Activated T-helper 2 cell treated with anti-CD3 and anti-CD28 coated beads, Interferon-gamma antibody, Interleukin-2, Interleukin-4, amounts not matched to agents 10 μg/mL and 5 μg/mL and 100 μg/mL, durations not matched to agents 14 hours and 24 hours and 36 hours (primary cell): ENCODE measurements around the gene POLA1. TPM values are rescaled to one million over a fixed set of nuclear protein-coding genes. Genes with fewer than 3 reads are reported as not detected.
A peak's percentile ranks its signal among the peaks of the same experiment; 100 is the strongest.
"Not testable (repeated sequence)": the region's sequence is repeated elsewhere in the genome, so short reads cannot be mapped to it uniquely, and the experiment has no call there.

Source experiments
- DNase-seq: peaks from one replicate; pipeline ENCODE4 v3.0.0; 2021; ENCODE audit warnings: low spot score
- H3K27ac Mint-ChIP-seq: one replicate; pipeline ENCODE4 v1.8.0; 2021; ENCODE audit warnings: mixed read lengths
- H3K27me3 Mint-ChIP-seq: one replicate; pipeline ENCODE4 v1.8.0; 2021; ENCODE audit warnings: low read depth, mixed read lengths
- H3K36me3 Mint-ChIP-seq: one replicate; pipeline ENCODE4 v1.8.0; 2021; ENCODE audit warnings: low read depth, mixed read lengths
- H3K4me1 Mint-ChIP-seq: one replicate; pipeline ENCODE4 v1.8.0; 2021; ENCODE audit warnings: low read depth, mixed read lengths
- H3K4me3 Mint-ChIP-seq: one replicate; pipeline ENCODE4 v1.8.0; 2021; ENCODE audit warnings: low read depth, mild to moderate bottlenecking, moderate library complexity, mixed read lengths
- H3K9me3 Mint-ChIP-seq: one replicate; pipeline ENCODE4 v1.8.0; 2021; ENCODE audit warnings: mixed read lengths
- intact Hi-C: fragments of 100-400 bp; cut with micrococcal nuclease; formaldehyde crosslinking; loops from one replicate; pipeline ENCODE4 v1.15.1; 2023
- total RNA-seq: library from RNA; stranded (reverse); gene quantifications from 2 replicates; pipeline ENCODE4 v1.2.3, GENCODE V29; 2022

The POLA1 gene
- total RNA-seq, 1 donor from 2014 or later: 36.7 TPM

GRCh38 chrX:24777660-24778059 lies 83.9 kb downstream of the POLA1 start:
- intact Hi-C loops: no loop called here
- no peak for DNase-seq
- Mint-ChIP-seq H3K36me3 (peaks cover 22% of the 10 kb centered on the region), H3K4me3 (no peak overlapping the region), H3K9me3 (no peaks in the 10 kb centered on the region), H3K27ac (no peak overlapping the region), H3K27me3 (no peaks in the 10 kb centered on the region), H3K4me1 (peaks cover 17% of the 10 kb centered on the region)

GRCh38 chrX:24782011-24782410 lies 88.3 kb downstream of the POLA1 start:
- no peak overlapping the region for H3K4me3 Mint-ChIP-seq
- H3K27ac Mint-ChIP-seq: no peak overlapping the region
- peaks cover 19% of the 10 kb centered on the region for H3K36me3 Mint-ChIP-seq
- H3K4me1 Mint-ChIP-seq: peaks cover 6% of the 10 kb centered on the region
- DNase-seq: no peak
- no peaks in the 10 kb centered on the region for H3K9me3 Mint-ChIP-seq
- intact Hi-C loops: no loop called here
- H3K27me3 Mint-ChIP-seq: no peaks in the 10 kb centered on the region

- DNase-seq: no peak
- no peaks in the 10 kb centered on the region for H3K4me1 Mint-ChIP-seq
- peaks cover 30% of the 10 kb centered on the region for H3K36me3 Mint-ChIP-seq
- no peaks in the 10 kb centered on the region for H3K27me3 Mint-ChIP-seq
- H3K4me3 Mint-ChIP-seq: no peak overlapping the region
- intact Hi-C loops: no loop called here
- H3K9me3 Mint-ChIP-seq: no peaks in the 10 kb centered on the region
- no peak overlapping the region for H3K27ac Mint-ChIP-seq
Measured at GRCh38 chrX:24789047-24789446, 95.3 kb downstream of the POLA1 start.

- no peak overlapping the region for H3K4me3 Mint-ChIP-seq
- no peaks in the 10 kb centered on the region for H3K27me3 Mint-ChIP-seq
- no peaks in the 10 kb centered on the region for H3K9me3 Mint-ChIP-seq
- H3K27ac Mint-ChIP-seq: peak overlapping the region; percentile 33
- DNase-seq: no peak
- H3K36me3 Mint-ChIP-seq: peaks cover 35% of the 10 kb centered on the region
- intact Hi-C loops: no loop called here
- H3K4me1 Mint-ChIP-seq: no peaks in the 10 kb centered on the region
Measured at GRCh38 chrX:24790166-24790565, 96.4 kb downstream of the POLA1 start.

GRCh38 chrX:24796204-24796603 lies 102.5 kb downstream of the POLA1 start:
- intact Hi-C loops: no loop called here
- H3K36me3 Mint-ChIP-seq: peaks cover 31% of the 10 kb centered on the region
- no peak overlapping the region for H3K27ac Mint-ChIP-seq
- H3K4me1 Mint-ChIP-seq: no peaks in the 10 kb centered on the region
- H3K27me3 Mint-ChIP-seq: no peaks in the 10 kb centered on the region
- DNase-seq: no peak
- no peak overlapping the region for H3K4me3 Mint-ChIP-seq
- H3K9me3 Mint-ChIP-seq: no peaks in the 10 kb centered on the region

GRCh38 chrX:24799078-24799477 lies 105.4 kb downstream of the POLA1 start:
- Mint-ChIP-seq H3K27me3 (no peaks in the 10 kb centered on the region), H3K27ac (no peak overlapping the region), H3K36me3 (peaks cover 27% of the 10 kb centered on the region), H3K4me1 (no peaks in the 10 kb centered on the region), H3K9me3 (no peaks in the 10 kb centered on the region), H3K4me3 (no peak overlapping the region)
- no peak for DNase-seq
- intact Hi-C loops: no loop called here

GRCh38 chrX:24799565-24799964 lies 105.8 kb downstream of the POLA1 start:
- Mint-ChIP-seq H3K4me3 (no peak overlapping the region), H3K27ac (no peak overlapping the region), H3K27me3 (no peaks in the 10 kb centered on the region), H3K9me3 (no peaks in the 10 kb centered on the region), H3K36me3 (peaks cover 23% of the 10 kb centered on the region), H3K4me1 (no peaks in the 10 kb centered on the region)
- DNase-seq: no peak
- intact Hi-C loops: no loop called here

GRCh38 chrX:24805201-24805600 lies 111.5 kb downstream of the POLA1 start:
- H3K27ac Mint-ChIP-seq: no peak overlapping the region
- peaks cover 18% of the 10 kb centered on the region for H3K36me3 Mint-ChIP-seq
- H3K4me1 Mint-ChIP-seq: peaks cover 4% of the 10 kb centered on the region
- H3K4me3 Mint-ChIP-seq: no peak overlapping the region
- intact Hi-C loops: no loop called here
- no peak for DNase-seq
- H3K27me3 Mint-ChIP-seq: no peaks in the 10 kb centered on the region
- H3K9me3 Mint-ChIP-seq: no peaks in the 10 kb centered on the region

- H3K4me3 Mint-ChIP-seq, H3K9me3 Mint-ChIP-seq, intact Hi-C loops, H3K27me3 Mint-ChIP-seq, H3K27ac Mint-ChIP-seq, H3K4me1 Mint-ChIP-seq, DNase-seq: not testable (repeated sequence)
- H3K36me3 Mint-ChIP-seq: peaks cover 36% of the 10 kb centered on the region
Measured at GRCh38 chrX:24819807-24820206, 126.1 kb downstream of the POLA1 start.

- no peaks in the 10 kb centered on the region for H3K4me1 Mint-ChIP-seq
- no peak overlapping the region for H3K4me3 Mint-ChIP-seq
- intact Hi-C loops: no loop called here
- no peaks in the 10 kb centered on the region for H3K27me3 Mint-ChIP-seq
- H3K27ac Mint-ChIP-seq: no peak overlapping the region
- no peak for DNase-seq
- H3K36me3 Mint-ChIP-seq: peaks cover 33% of the 10 kb centered on the region
- no peaks in the 10 kb centered on the region for H3K9me3 Mint-ChIP-seq
Measured at GRCh38 chrX:24828147-24828546, 134.4 kb downstream of the POLA1 start.

GRCh38 chrX:24828600-24828999 lies 134.9 kb downstream of the POLA1 start:
- Mint-ChIP-seq H3K9me3 (no peaks in the 10 kb centered on the region), H3K27ac (no peak overlapping the region), H3K36me3 (peaks cover 33% of the 10 kb centered on the region), H3K4me3 (no peak overlapping the region), H3K27me3 (no peaks in the 10 kb centered on the region), H3K4me1 (no peaks in the 10 kb centered on the region)
- intact Hi-C loops: no loop called here
- DNase-seq: no peak

GRCh38 chrX:24833695-24834094 lies 140.0 kb downstream of the POLA1 start:
- Mint-ChIP-seq H3K27me3 (no peaks in the 10 kb centered on the region), H3K4me3 (no peak overlapping the region), H3K4me1 (no peaks in the 10 kb centered on the region), H3K9me3 (no peaks in the 10 kb centered on the region), H3K27ac (no peak overlapping the region), H3K36me3 (peaks cover 12% of the 10 kb centered on the region)
- intact Hi-C loops: loop anchor here (10.0 kb wide), 1 partner anchor 171 kb away; no protein-coding TSS in a partner anchor
- no peak for DNase-seq

- intact Hi-C loops: loop anchor here (2.0 to 10.0 kb wide), 2 partner anchors 167 to 307 kb away; no protein-coding TSS in a partner anchor
- Mint-ChIP-seq H3K4me1 (no peaks in the 10 kb centered on the region), H3K27me3 (no peaks in the 10 kb centered on the region), H3K4me3 (no peak overlapping the region), H3K27ac (no peak overlapping the region), H3K9me3 (no peaks in the 10 kb centered on the region), H3K36me3 (peaks cover 9% of the 10 kb centered on the region)
- DNase-seq: no peak
Measured at GRCh38 chrX:24837966-24838365, 144.2 kb downstream of the POLA1 start.

- Mint-ChIP-seq H3K27ac (no peak overlapping the region), H3K4me1 (no peaks in the 10 kb centered on the region), H3K27me3 (no peaks in the 10 kb centered on the region), H3K9me3 (no peaks in the 10 kb centered on the region), H3K36me3 (peaks cover 14% of the 10 kb centered on the region), H3K4me3 (no peak overlapping the region)
- DNase-seq: no peak
- intact Hi-C loops: loop anchor here (2.0 to 10.0 kb wide), 2 partner anchors 166 to 306 kb away; no protein-coding TSS in a partner anchor
Measured at GRCh38 chrX:24838629-24839028, 144.9 kb downstream of the POLA1 start.
